HEK293 (cell line): Measurements from ENCODE around the gene TLCD3B.
A peak's percentile ranks its signal among the peaks of the same experiment; 100 is the strongest.

ENCODE experiments used
- CTCF ChIA-PET: fragments of 350-600 bp; formaldehyde crosslinking; extraction: SDS; loops from one replicate; lab custom pipeline; 2021; ENCODE audit warnings: antibody characterized with exemption; lab: Yijun Ruan, JAX
- POLR2A ChIA-PET: fragments of 300-600 bp; formaldehyde crosslinking; extraction: SDS; loops from one replicate; lab custom pipeline; 2020; ENCODE audit warnings: antibody characterized with exemption, inconsistent platforms; lab: Yijun Ruan, JAX
- H3K27ac ChIP-seq: fragments of 200-500 bp; sonication (Bioruptor generic); 2 replicates; pipeline ENCODE4 v1.5.1; 2014; ENCODE audit warnings: low read depth, low read length, control low read depth, inconsistent platforms; ENCODE audit errors: extremely low read depth
- H3K36me3 ChIP-seq, 2 experiments: fragments of 200-500 bp in 1 of 2; sonication (Bioruptor generic) in 1 of 2; 1 replicate in 1 of 2; 2 replicates in 1 of 2; pipeline ENCODE4 v1.5.1; 2014 to 2017; ENCODE audit warnings: inconsistent platforms in 2 of 2, low read length in 2 of 2; ENCODE audit not compliant: control insufficient read depth in 2 of 2, insufficient read depth in 1 of 2
- H3K4me1 ChIP-seq: fragments of 200-500 bp; sonication (Bioruptor generic); 2 replicates; pipeline ENCODE4 v1.5.1; 2014; ENCODE audit warnings: mild to moderate bottlenecking, low read length, inconsistent platforms; ENCODE audit not compliant: control insufficient read depth, insufficient read depth
- H3K4me3 ChIP-seq: 2 replicates; pipeline ENCODE4 v1.5.1; 2011; ENCODE audit warnings: low read depth, mild to moderate bottlenecking, control low read depth, low read length, moderate library complexity
- H3K9me3 ChIP-seq: fragments of 200-500 bp; sonication (Bioruptor generic); 2 replicates; pipeline ENCODE4 v1.5.1; 2014; ENCODE audit warnings: low read depth, low read length, inconsistent platforms; ENCODE audit not compliant: control insufficient read depth, insufficient read depth
- BCL11A ChIP-seq: fragments of 450-650 bp; formaldehyde crosslinking; IDR thresholded peaks from 2 replicates; pipeline ENCODE4 v1.5.1; 2016; ENCODE audit warnings: low read depth, missing biosample characterization, missing genetic modification characterization
- KLF1 ChIP-seq: fragments of 450-650 bp; formaldehyde crosslinking; IDR thresholded peaks from 2 replicates; pipeline ENCODE4 v1.5.1; 2016; ENCODE audit warnings: missing biosample characterization, missing genetic modification characterization
- MYNN ChIP-seq: fragments of 450-650 bp; formaldehyde crosslinking; IDR thresholded peaks from 2 replicates; pipeline ENCODE4 v1.5.1; 2016; ENCODE audit warnings: missing biosample characterization, missing genetic modification characterization, borderline replicate concordance
- MZF1 ChIP-seq: fragments of 450-650 bp; formaldehyde crosslinking; IDR thresholded peaks from 2 replicates; pipeline ENCODE4 v1.5.1; 2017; ENCODE audit warnings: missing biosample characterization, missing genetic modification characterization, borderline replicate concordance
- OSR2 ChIP-seq: fragments of 450-650 bp; formaldehyde crosslinking; IDR thresholded peaks from 2 replicates; pipeline ENCODE4 v1.5.1; 2016; ENCODE audit warnings: missing biosample characterization, missing genetic modification characterization
- PRDM1 ChIP-seq: fragments of 450-650 bp; formaldehyde crosslinking; IDR thresholded peaks from 2 replicates; pipeline ENCODE4; 2016; ENCODE audit warnings: missing biosample characterization, missing genetic modification characterization
- SCRT2 ChIP-seq: fragments of 450-650 bp; formaldehyde crosslinking; IDR thresholded peaks from 2 replicates; pipeline ENCODE4 v1.5.1; 2016; ENCODE audit warnings: missing biosample characterization, missing genetic modification characterization
- SETDB1 ChIP-seq: IDR thresholded peaks from one replicate; pipeline ENCODE4 v1.6.1; 2017; ENCODE audit warnings: mild to moderate bottlenecking, low read length, moderate library complexity, mixed read lengths; ENCODE audit not compliant: insufficient read length
- SP2 ChIP-seq: fragments of 450-650 bp; formaldehyde crosslinking; IDR thresholded peaks from 2 replicates; pipeline ENCODE4 v1.5.1; 2016; ENCODE audit warnings: missing biosample characterization, missing genetic modification characterization
- TCF7L2 ChIP-seq: IDR thresholded peaks from 2 replicates; pipeline ENCODE4 v1.6.1; 2011; ENCODE audit warnings: low read depth, mild to moderate bottlenecking, inconsistent platforms, low read length, moderate library complexity, borderline replicate concordance
- WT1 ChIP-seq: fragments of 450-650 bp; formaldehyde crosslinking; IDR thresholded peaks from 2 replicates; pipeline ENCODE4 v1.5.1; 2016; ENCODE audit warnings: missing biosample characterization, missing genetic modification characterization
- ZBTB7A ChIP-seq: fragments of 450-650 bp; formaldehyde crosslinking; IDR thresholded peaks from 2 replicates; pipeline ENCODE4 v1.5.1; 2016; ENCODE audit warnings: low read depth, missing biosample characterization, missing genetic modification characterization
- ZFP69B ChIP-seq: fragments of 450-650 bp; formaldehyde crosslinking; IDR thresholded peaks from 2 replicates; pipeline ENCODE4 v1.5.1; 2016; ENCODE audit warnings: missing biosample characterization, missing genetic modification characterization
- ZNF146 ChIP-seq: fragments of 450-650 bp; formaldehyde crosslinking; IDR thresholded peaks from 2 replicates; pipeline ENCODE4 v1.5.1; 2016; ENCODE audit warnings: missing biosample characterization, missing genetic modification characterization
- ZNF221 ChIP-seq: fragments of 450-650 bp; formaldehyde crosslinking; IDR thresholded peaks from 2 replicates; pipeline ENCODE4 v1.5.1; 2017; ENCODE audit warnings: missing biosample characterization, missing genetic modification characterization, borderline replicate concordance
- ZNF248 ChIP-seq: fragments of 450-650 bp; formaldehyde crosslinking; IDR thresholded peaks from 2 replicates; pipeline ENCODE4 v1.5.1; 2017; ENCODE audit warnings: missing biosample characterization, missing genetic modification characterization
- ZNF274 ChIP-seq, 2 experiments: fragments of 200-500 bp in 1 of 2; fragments of 450-650 bp in 1 of 2; sonication (Bioruptor generic) in 1 of 2; formaldehyde crosslinking in 1 of 2; IDR thresholded peaks; 2 replicates each; pipeline versions ENCODE4 v1.5.1 to v1.6.1; 2014 to 2016; ENCODE audit warnings: borderline replicate concordance in 1 of 2, inconsistent platforms in 1 of 2, low read length in 1 of 2, missing biosample characterization in 1 of 2, missing genetic modification characterization in 1 of 2
- ZNF292 ChIP-seq: fragments of 450-650 bp; formaldehyde crosslinking; IDR thresholded peaks from 2 replicates; pipeline ENCODE4 v1.5.1; 2016; ENCODE audit warnings: low read depth, missing biosample characterization, missing genetic modification characterization, borderline replicate concordance
- ZNF335 ChIP-seq: fragments of 450-650 bp; formaldehyde crosslinking; conservative IDR thresholded peaks from 2 replicates; pipeline ENCODE4 v1.5.1; 2016; ENCODE audit warnings: missing biosample characterization, missing genetic modification characterization
- ZNF354C ChIP-seq: fragments of 450-650 bp; formaldehyde crosslinking; IDR thresholded peaks from 2 replicates; pipeline ENCODE4 v1.5.1; 2016; ENCODE audit warnings: missing biosample characterization, missing genetic modification characterization, low read depth, borderline replicate concordance
- ZNF501 ChIP-seq: fragments of 450-650 bp; formaldehyde crosslinking; IDR thresholded peaks from 2 replicates; pipeline ENCODE4 v1.5.1; 2016; ENCODE audit warnings: missing biosample characterization, missing genetic modification characterization
- ZNF530 ChIP-seq: fragments of 450-650 bp; formaldehyde crosslinking; IDR thresholded peaks from 2 replicates; pipeline ENCODE4 v1.5.1; 2016; ENCODE audit warnings: low read depth, missing biosample characterization, missing genetic modification characterization
- ZNF549 ChIP-seq: fragments of 450-650 bp; IDR thresholded peaks from 2 replicates; pipeline ENCODE4 v1.5.1; 2018; ENCODE audit warnings: missing biosample characterization, missing genetic modification characterization, mild to moderate bottlenecking, inconsistent platforms, moderate library complexity
- ZNF585B ChIP-seq: fragments of 450-650 bp; formaldehyde crosslinking; IDR thresholded peaks from 2 replicates; pipeline ENCODE4 v1.5.1; 2016; ENCODE audit warnings: missing biosample characterization, missing genetic modification characterization
- ZNF623 ChIP-seq: fragments of 450-650 bp; formaldehyde crosslinking; IDR thresholded peaks from 2 replicates; pipeline ENCODE4 v1.5.1; 2016; ENCODE audit warnings: missing biosample characterization, missing genetic modification characterization
- ZNF624 ChIP-seq: fragments of 450-650 bp; formaldehyde crosslinking; IDR thresholded peaks from 2 replicates; pipeline ENCODE4 v1.5.1; 2017; ENCODE audit warnings: missing biosample characterization, missing genetic modification characterization
- ZNF629 ChIP-seq: fragments of 450-650 bp; formaldehyde crosslinking; IDR thresholded peaks from 2 replicates; pipeline ENCODE4 v1.5.1; 2017; ENCODE audit warnings: missing biosample characterization, missing genetic modification characterization
- ZNF645 ChIP-seq: fragments of 450-650 bp; formaldehyde crosslinking; IDR thresholded peaks from 2 replicates; pipeline ENCODE4; 2016; ENCODE audit warnings: missing biosample characterization, missing genetic modification characterization
- ZNF701 ChIP-seq: fragments of 450-650 bp; formaldehyde crosslinking; IDR thresholded peaks from 2 replicates; pipeline ENCODE4 v1.5.1; 2016; ENCODE audit warnings: missing biosample characterization, missing genetic modification characterization
- ZNF747 ChIP-seq: fragments of 450-650 bp; formaldehyde crosslinking; IDR thresholded peaks from 2 replicates; pipeline ENCODE4 v1.5.1; 2016; ENCODE audit warnings: missing biosample characterization, missing genetic modification characterization
- ZNF785 ChIP-seq: fragments of 450-650 bp; formaldehyde crosslinking; IDR thresholded peaks from 2 replicates; pipeline ENCODE4 v1.5.1; 2016; ENCODE audit warnings: missing biosample characterization, missing genetic modification characterization
- TF ChIP-seq, protein P1 (sequence below): fragments of 450-650 bp; formaldehyde crosslinking; IDR thresholded peaks from 2 replicates; pipeline ENCODE4 v1.5.1; 2016; ENCODE audit warnings: missing biosample characterization, missing genetic modification characterization

Gene TLCD3B

GRCh38 chr16:30064729-30065101 lies 33.6 kb upstream of the TLCD3B start:
- Histone ChIP-seq H3K4me1 (peaks cover 2% of the 10 kb centered on the region; the same call in 1 of the 2 replicates), H3K27ac (peak overlapping the region; percentile 100), H3K4me3 (peak overlapping the region; percentile 94), H3K9me3 (no peaks in the 10 kb centered on the region), H3K36me3 (peaks cover 11 to 45% of the 10 kb centered on the region in 2 experiments; a peak in 2 of 3 replicates)
- TF ChIP-seq ZNF221 (tag by site-specific recombination) (0 out of 2 replicates have a peak, but pooled peaks have one; percentile 7), MYNN (no peak), KLF1 (tag by site-specific recombination) (no peak), SP2 (tag by site-specific recombination) (no peak), BCL11A (tag by site-specific recombination) (no peak), ZNF335 (tag by site-specific recombination) (0 out of 2 replicates have a peak, but pooled peaks have one; percentile 7), SETDB1 (no peak), ZNF354C (tag by site-specific recombination) (no peak), PRDM1 (no peak), ZNF645 (no peak), ZNF623 (0 out of 2 replicates have a peak, but pooled peaks have one; percentile 10), ZNF549 (tag by site-specific recombination) (no peak), ZNF530 (no peak), ZFP69B (peak; percentile 90), ZNF624 (no peak), ZBTB7A (tag by site-specific recombination) (no peak)
- TF ChIP-seq, protein P1, sequence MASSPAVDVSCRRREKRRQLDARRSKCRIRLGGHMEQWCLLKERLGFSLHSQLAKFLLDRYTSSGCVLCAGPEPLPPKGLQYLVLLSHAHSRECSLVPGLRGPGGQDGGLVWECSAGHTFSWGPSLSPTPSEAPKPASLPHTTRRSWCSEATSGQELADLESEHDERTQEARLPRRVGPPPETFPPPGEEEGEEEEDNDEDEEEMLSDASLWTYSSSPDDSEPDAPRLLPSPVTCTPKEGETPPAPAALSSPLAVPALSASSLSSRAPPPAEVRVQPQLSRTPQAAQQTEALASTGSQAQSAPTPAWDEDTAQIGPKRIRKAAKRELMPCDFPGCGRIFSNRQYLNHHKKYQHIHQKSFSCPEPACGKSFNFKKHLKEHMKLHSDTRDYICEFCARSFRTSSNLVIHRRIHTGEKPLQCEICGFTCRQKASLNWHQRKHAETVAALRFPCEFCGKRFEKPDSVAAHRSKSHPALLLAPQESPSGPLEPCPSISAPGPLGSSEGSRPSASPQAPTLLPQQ (tag by site-specific recombination) = peak; percentile 86
- ChIA-PET POLR2A (interaction anchor here (0.7 to 3.6 kb wide), 20 partner anchors 10 to 741 kb away, joined by 3 to 70 read pairs (median 6); partner anchors contain the start of genes CORO1A, FBRS, PPP4C and TBX6), CTCF (interaction anchor here (0.7 to 3.6 kb wide), 4 partner anchors 10 to 117 kb away, joined by 3 to 25 read pairs (median 5); no protein-coding TSS in a partner anchor)

DNA sequence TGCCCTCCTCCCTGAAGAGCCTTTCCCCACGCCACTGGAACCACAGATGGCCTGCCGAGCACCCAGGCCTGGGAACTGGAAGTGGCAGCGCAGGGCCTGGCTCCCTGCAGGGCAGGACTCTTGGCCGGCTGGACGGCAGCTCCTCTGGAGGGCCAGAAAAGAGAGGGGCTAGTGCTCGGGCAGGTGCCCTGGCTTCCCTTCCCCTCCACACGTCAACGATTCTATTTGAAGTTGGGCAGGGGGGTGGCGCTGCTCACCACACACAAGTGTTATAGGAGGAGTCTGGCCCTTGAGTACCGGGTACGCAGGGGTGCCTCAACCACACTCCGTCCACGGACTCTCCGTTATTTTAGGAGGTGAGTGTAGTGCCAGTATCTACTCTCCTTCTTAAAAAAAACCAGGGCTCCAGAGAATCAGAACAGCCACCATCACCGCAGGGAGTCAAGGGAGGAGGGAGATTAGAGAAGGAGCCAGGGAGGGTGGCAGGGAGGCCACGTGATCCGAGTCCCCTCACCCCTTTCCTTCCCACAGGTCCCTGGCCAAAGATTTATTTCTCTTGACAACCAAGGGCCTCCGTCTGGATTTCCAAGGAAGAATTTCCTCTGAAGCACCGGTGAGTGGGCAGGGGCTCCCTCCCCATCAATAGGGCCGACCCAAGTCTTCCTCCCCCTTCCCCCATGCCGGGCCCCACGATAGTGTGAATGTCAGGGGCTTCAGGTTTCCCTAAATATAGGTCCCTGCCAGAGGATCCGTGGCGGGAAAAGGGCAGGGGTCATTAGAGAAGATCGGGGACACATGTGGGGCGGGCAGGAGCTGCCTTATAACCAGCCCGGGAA lies 33.0 kb upstream of the TLCD3B start:
- H3K36me3 ChIP-seq = peaks cover 13 to 41% of the 10 kb centered on the region in 2 experiments; a peak in 2 of 3 replicates
- peaks cover 2% of the 10 kb centered on the region; the same call in 1 of the 2 replicates for H3K4me1 ChIP-seq
- H3K4me3 ChIP-seq = peak overlapping the region; percentile 94
- POLR2A ChIA-PET = interaction anchor here (0.7 to 3.6 kb wide), 4 partner anchors 9 to 570 kb away, joined by 4 to 70 read pairs (median 5); partner anchors contain the start of gene PPP4C
- H3K27ac ChIP-seq = peak overlapping the region; percentile 100
- H3K9me3 ChIP-seq = no peaks in the 10 kb centered on the region
- CTCF ChIA-PET = interaction anchor here (0.7 to 1.6 kb wide), 5 partner anchors 9 to 565 kb away, joined by 3 to 12 read pairs (median 4); no protein-coding TSS in a partner anchor
- no peak for TF ChIP-seq ZNF785 (tag by site-specific recombination)
- TF ChIP-seq ZNF747 = no peak
- peak; percentile 80 for TF ChIP-seq WT1
- TF ChIP-seq ZNF585B (tag by site-specific recombination) = no peak
- no peak for TF ChIP-seq ZNF292 (tag by site-specific recombination)
- TF ChIP-seq MZF1 (tag by site-specific recombination) = peak; percentile 68; the same call in 1 of the 2 replicates
- no peak; the same call in 1 of the 2 replicates for TF ChIP-seq ZNF501
- TF ChIP-seq TCF7L2 = 0 out of 2 replicates have a peak, but pooled peaks have one; percentile 40
- no peak for TF ChIP-seq ZNF701 (tag by site-specific recombination)
- TF ChIP-seq ZNF274 (IDR thresholded peaks at IDR 0.05; ENCODE audit: low read length) = no peak
- TF ChIP-seq ZNF274 (tag by site-specific recombination; IDR thresholded peaks at IDR 0.05; ENCODE audit: borderline replicate concordance) = no peak
- no peak for TF ChIP-seq ZNF248 (tag by site-specific recombination)
- TF ChIP-seq SCRT2 (tag by site-specific recombination) = peak; percentile 84
- no peak for TF ChIP-seq OSR2 (tag by site-specific recombination)
- TF ChIP-seq ZNF629 (tag by site-specific recombination) = 0 out of 2 replicates have a peak, but pooled peaks have one; percentile 20
- no peak for TF ChIP-seq ZNF146
